Thyroid gland (tissue), 4 donors: ENCODE measurements around the gene SCFD2.

ENCODE experiments used
- POLR2A ChIP-seq, 2 donors: fragments of 450-650 bp; IDR thresholded peaks; one replicate each; pipeline ENCODE4 v1.6.1; 2017; ENCODE audit warnings: antibody characterized with exemption in 2 of 2, mild to moderate bottlenecking in 2 of 2, moderate library complexity in 1 of 2
- TF ChIP-seq, protein P1 (sequence below), 6 experiments: fragments of 200-600 bp in 3 of 6; fragments of 450-650 bp in 3 of 6; sonication (generic) in 3 of 6; IDR thresholded peaks; one replicate each; pipeline ENCODE4 v1.5.1; 2016 to 2019; ENCODE audit warnings: antibody characterized with exemption in 6 of 6, mild to moderate bottlenecking in 2 of 6, inconsistent platforms in 1 of 6, moderate library complexity in 1 of 6

DNA sequence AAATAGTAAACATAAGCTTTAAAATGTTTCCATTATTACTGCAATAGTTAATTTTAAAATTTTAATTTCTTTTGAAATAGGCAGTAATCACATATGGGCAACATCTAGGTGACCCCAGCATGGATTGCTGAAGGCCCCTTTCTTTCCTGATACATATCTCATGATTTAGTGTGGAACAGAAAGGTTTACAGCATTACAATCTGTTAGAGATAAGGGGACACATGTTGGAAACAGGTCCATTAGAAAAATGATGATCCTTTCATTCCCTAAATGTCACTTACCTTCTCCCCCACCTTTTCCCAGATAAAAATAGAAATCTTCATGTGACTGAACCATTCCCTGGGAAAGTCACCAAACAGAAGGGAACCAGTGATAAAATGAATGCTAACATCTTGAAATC lies 413.3 kb downstream of the SCFD2 start:
- TF ChIP-seq, protein P1, sequence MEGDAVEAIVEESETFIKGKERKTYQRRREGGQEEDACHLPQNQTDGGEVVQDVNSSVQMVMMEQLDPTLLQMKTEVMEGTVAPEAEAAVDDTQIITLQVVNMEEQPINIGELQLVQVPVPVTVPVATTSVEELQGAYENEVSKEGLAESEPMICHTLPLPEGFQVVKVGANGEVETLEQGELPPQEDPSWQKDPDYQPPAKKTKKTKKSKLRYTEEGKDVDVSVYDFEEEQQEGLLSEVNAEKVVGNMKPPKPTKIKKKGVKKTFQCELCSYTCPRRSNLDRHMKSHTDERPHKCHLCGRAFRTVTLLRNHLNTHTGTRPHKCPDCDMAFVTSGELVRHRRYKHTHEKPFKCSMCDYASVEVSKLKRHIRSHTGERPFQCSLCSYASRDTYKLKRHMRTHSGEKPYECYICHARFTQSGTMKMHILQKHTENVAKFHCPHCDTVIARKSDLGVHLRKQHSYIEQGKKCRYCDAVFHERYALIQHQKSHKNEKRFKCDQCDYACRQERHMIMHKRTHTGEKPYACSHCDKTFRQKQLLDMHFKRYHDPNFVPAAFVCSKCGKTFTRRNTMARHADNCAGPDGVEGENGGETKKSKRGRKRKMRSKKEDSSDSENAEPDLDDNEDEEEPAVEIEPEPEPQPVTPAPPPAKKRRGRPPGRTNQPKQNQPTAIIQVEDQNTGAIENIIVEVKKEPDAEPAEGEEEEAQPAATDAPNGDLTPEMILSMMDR (IDR thresholded peaks at IDR 0.05) = no peak
- no peak for TF ChIP-seq POLR2A (IDR thresholded peaks at IDR 0.05)
